Activated naive CD8-positive, alpha-beta T cell treated with anti-CD3 and anti-CD28 coated beads, Interleukin-2, amount 50 U/mL, for 24 hours (primary cell): ENCODE results near the gene ZW10.
"Not testable (repeated sequence)": the region's sequence is repeated elsewhere in the genome, so short reads cannot be mapped to it uniquely, and the experiment has no call there.

ENCODE experiments used
- ATAC-seq: fragments of 150-1000 bp; cut with Tn5 transposase; one replicate; pipeline ENCODE4 v1.10.0; 2021
- DNase-seq: peaks from one replicate; pipeline ENCODE4 v3.0.0; 2021
- H3K27ac Mint-ChIP-seq: one replicate; pipeline ENCODE4 v1.8.0; 2021; ENCODE audit warnings: mild to moderate bottlenecking, mixed read lengths
- H3K27me3 Mint-ChIP-seq: one replicate; pipeline ENCODE4 v1.8.0; 2021; ENCODE audit warnings: mixed read lengths
- H3K36me3 Mint-ChIP-seq: one replicate; pipeline ENCODE4 v1.8.0; 2021; ENCODE audit warnings: low read depth, mixed read lengths
- H3K4me1 Mint-ChIP-seq: one replicate; pipeline ENCODE4 v1.8.0; 2021; ENCODE audit warnings: mixed read lengths
- H3K4me3 Mint-ChIP-seq: one replicate; pipeline ENCODE4 v1.8.0; 2021; ENCODE audit warnings: mild to moderate bottlenecking, moderate library complexity, mixed read lengths
- H3K9me3 Mint-ChIP-seq: one replicate; pipeline ENCODE4 v1.8.0; 2021; ENCODE audit warnings: mixed read lengths

Gene ZW10, protein sequence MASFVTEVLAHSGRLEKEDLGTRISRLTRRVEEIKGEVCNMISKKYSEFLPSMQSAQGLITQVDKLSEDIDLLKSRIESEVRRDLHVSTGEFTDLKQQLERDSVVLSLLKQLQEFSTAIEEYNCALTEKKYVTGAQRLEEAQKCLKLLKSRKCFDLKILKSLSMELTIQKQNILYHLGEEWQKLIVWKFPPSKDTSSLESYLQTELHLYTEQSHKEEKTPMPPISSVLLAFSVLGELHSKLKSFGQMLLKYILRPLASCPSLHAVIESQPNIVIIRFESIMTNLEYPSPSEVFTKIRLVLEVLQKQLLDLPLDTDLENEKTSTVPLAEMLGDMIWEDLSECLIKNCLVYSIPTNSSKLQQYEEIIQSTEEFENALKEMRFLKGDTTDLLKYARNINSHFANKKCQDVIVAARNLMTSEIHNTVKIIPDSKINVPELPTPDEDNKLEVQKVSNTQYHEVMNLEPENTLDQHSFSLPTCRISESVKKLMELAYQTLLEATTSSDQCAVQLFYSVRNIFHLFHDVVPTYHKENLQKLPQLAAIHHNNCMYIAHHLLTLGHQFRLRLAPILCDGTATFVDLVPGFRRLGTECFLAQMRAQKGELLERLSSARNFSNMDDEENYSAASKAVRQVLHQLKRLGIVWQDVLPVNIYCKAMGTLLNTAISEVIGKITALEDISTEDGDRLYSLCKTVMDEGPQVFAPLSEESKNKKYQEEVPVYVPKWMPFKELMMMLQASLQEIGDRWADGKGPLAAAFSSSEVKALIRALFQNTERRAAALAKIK

DNA sequence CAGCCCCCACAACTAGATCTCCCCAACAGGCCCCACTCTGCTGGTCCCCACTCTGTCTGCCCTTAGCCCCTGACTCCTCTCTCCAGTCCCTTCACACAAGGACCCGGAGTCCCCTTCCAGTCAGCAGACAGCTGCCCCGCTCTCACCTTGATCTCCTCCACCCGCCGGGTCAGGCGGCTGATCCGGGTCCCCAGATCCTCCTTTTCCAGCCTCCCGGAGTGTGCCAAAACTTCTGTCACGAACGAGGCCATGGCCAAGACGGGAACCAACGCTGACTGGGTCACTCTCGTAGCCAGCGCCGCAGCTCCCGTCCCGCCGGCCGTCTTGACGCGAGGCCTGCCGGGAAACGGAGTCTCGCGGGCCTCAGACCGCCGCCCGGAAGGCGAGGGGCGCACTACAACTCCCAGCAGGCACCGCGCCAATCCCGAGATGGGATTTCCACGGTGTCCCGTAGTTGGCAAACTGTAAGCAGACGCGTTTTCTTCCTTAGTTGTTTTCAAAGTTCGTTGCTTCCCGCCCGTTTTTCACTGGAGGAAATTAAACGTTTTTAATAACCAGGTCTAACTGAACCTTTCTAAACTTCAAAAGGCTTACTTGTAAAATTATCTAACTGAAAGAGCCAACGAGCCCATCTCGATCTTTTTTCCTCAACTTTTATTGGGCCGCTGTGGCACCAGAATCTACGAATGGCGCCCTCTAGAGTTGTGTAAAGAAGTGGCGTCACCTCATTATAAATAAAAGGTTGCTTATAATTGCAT is at the start of gene ZW10:
Gene ZW10, minus strand, starts transcription at position 277 of the 758 bp plus-strand sequence. Its CDS starts 26 bp downstream, at position 251.
- Mint-ChIP-seq H3K4me1 (peaks cover 17% of the 10 kb centered on the region), H3K9me3 (no peaks in the 10 kb centered on the region), H3K4me3 (peak within 1 kb of the TSS; percentile 100), H3K27ac (peak within 1 kb of the TSS; percentile 96), H3K27me3 (peaks cover 3% of the 10 kb centered on the region), H3K36me3 (peaks cover 10% of the 10 kb centered on the region)
- ATAC-seq (peak; percentile 99), DNase-seq (peak; percentile 91)

DNA sequence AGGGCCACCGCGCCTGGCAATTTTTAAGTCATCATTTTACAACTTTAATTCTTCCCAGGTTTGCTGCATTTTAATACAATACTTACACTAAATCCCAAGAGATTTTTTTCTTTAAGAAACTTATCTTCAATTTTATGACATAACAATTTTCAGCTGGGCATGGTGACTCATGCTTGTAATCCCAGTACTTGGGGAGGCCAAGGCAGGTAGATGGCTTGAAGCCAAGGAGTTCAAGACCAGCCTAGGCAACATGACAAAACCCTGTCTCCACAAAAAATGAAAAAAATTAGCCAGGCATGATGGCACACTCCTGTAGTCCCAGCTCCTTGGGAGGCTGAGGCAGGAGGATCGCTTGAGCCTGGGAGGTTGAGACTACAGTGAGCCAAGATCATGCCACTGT is 44.9 kb upstream of the ZW10 start:
- Mint-ChIP-seq H3K9me3 (no peaks in the 10 kb centered on the region), H3K36me3 (peaks cover 24% of the 10 kb centered on the region), H3K27me3 (no peaks in the 10 kb centered on the region), H3K4me1 (no peaks in the 10 kb centered on the region), H3K27ac (no peak overlapping the region), H3K4me3 (no peak overlapping the region)
- no peak for ATAC-seq
- no peak for DNase-seq

DNA sequence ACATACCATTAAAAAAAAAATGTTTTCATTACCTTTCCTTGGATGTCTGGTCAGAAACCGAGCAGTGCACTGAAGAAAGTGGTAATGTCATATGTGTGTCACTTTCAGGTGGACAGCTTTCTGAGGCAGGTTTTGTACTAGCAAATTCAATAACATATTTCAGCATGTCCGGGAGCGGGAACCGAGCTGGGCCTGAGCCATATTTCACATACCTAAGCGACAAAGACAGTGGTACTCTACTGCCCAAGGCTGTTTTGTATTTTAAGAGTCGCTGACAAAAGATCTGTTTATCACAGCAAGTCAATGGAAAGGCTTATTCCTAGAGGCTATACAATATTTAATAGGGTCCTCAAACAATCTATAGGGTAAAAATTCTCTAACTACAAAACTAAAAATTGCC is 44.1 kb upstream of the ZW10 start:
- no peak for DNase-seq
- Mint-ChIP-seq H3K9me3 (no peaks in the 10 kb centered on the region), H3K4me1 (no peaks in the 10 kb centered on the region), H3K36me3 (peaks cover 18% of the 10 kb centered on the region), H3K4me3 (no peak overlapping the region), H3K27me3 (no peaks in the 10 kb centered on the region), H3K27ac (no peak overlapping the region)
- no peak for ATAC-seq

DNA sequence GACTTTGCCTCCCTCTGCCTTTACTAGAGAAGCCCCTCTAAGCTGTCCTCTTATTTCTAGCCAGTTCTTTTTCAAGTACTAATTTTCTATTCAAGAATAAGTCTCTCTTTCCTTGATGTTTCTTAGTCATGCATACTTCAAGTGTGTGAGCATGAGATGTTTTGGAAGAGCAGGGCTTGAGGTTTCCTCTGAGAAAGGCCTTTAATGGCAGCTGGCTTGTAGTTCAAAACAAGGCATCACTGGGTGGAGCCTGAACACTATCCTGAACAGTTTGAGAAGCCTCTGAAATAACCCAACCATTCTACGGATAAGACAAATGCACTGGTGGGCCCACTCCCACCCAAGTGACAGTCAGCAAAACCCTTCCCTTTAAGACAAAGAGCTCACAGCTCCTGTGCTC is 43.7 kb upstream of the ZW10 start:
- H3K27me3 Mint-ChIP-seq = no peaks in the 10 kb centered on the region
- no peaks in the 10 kb centered on the region for H3K9me3 Mint-ChIP-seq
- peaks cover 15% of the 10 kb centered on the region for H3K36me3 Mint-ChIP-seq
- no peak for ATAC-seq
- no peak for DNase-seq
- H3K27ac Mint-ChIP-seq = no peak overlapping the region
- H3K4me1 Mint-ChIP-seq = no peaks in the 10 kb centered on the region
- H3K4me3 Mint-ChIP-seq = no peak overlapping the region

DNA sequence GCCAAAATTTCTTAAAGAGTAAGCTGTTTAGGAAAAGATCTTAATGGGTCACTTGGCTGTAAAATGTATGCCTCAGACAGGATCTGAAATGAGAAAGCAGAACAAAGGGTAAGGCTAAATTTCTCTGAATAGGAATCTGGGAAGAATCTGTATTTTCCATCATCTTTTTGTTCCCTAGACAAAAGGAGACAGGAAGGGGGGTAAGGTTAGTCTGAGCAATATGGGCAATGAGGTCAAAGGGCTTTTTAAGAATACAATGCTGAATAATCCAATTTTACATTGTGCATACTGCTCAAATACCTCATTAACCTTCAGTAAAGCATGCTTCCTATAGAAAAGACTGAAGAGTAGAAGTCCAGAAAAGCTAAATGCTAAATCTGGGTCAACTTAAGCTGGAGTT is 40.7 kb upstream of the ZW10 start:
- no peaks in the 10 kb centered on the region for H3K36me3 Mint-ChIP-seq
- no peak overlapping the region for H3K27ac Mint-ChIP-seq
- no peaks in the 10 kb centered on the region for H3K27me3 Mint-ChIP-seq
- ATAC-seq = no peak
- H3K4me3 Mint-ChIP-seq = no peak overlapping the region
- no peak for DNase-seq
- no peaks in the 10 kb centered on the region for H3K9me3 Mint-ChIP-seq
- H3K4me1 Mint-ChIP-seq = no peaks in the 10 kb centered on the region

DNA sequence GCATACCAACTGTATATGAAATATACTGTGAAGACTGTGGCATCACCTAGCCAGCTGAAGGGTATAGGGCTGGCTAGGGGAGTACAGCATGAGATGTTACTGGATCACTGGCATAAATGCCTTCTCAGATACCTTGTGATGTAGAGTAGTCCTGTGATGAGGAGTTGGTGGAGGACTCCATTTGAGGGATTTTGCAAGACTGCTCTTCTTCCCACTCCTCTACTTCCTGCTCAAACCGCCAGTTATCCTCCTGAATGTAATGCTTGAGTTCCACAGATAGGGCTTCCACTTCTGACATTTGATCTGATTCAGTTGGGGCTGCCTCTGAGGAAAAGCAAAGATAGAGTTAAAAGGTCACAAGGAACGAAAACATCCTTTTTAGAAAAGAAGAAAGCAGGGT is 35.4 kb upstream of the ZW10 start:
- DNase-seq (no peak), ATAC-seq (no peak)
- Mint-ChIP-seq H3K4me3 (no peak overlapping the region), H3K9me3 (no peaks in the 10 kb centered on the region), H3K27ac (no peak overlapping the region), H3K27me3 (no peaks in the 10 kb centered on the region), H3K36me3 (peaks cover 12% of the 10 kb centered on the region), H3K4me1 (no peaks in the 10 kb centered on the region)

DNA sequence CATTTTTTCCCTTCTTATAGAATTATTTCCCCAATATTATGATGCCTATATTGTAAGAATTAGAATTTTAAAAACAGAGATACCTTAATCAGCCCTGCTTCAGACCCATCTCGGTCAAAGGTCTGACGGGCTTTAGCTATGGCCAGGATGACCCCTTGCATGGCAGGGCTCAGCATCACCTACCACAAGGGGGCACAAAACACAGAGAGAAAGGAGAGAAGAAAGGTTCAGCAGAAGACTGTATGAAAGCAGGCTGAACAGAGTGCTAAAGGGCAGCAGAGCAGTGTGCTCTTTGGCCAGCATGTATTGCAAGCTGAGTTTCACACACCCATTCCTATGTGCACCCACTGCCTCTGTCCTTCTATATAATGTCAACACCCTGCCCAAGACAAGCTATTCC is 32.9 kb upstream of the ZW10 start:
- Mint-ChIP-seq H3K27ac (no peak overlapping the region), H3K36me3 (peaks cover 20% of the 10 kb centered on the region), H3K27me3 (no peaks in the 10 kb centered on the region)

DNA sequence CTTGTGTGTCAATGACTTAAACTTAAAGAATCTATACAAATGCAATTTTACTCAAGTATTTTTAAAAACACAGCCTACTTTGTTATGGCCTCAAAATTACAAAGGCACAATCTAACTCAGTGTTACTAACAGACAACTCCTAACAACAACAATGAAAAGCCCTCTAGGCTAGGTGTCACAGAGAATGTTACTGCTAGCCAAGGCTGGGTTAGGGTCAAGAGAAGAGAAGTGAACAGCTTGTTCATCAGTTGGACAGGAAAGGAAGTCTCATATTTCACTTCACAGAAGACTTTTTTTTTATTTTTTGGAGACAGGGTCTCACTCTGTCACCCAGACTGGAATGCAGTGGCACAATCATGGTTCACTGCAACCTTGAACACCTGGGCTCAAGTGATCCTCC is 32.1 kb upstream of the ZW10 start:
- no peak overlapping the region for H3K4me3 Mint-ChIP-seq
- H3K27me3 Mint-ChIP-seq = no peaks in the 10 kb centered on the region
- no peak for DNase-seq
- H3K36me3 Mint-ChIP-seq = peaks cover 21% of the 10 kb centered on the region
- H3K4me1 Mint-ChIP-seq = no peaks in the 10 kb centered on the region
- H3K27ac Mint-ChIP-seq = no peak overlapping the region
- H3K9me3 Mint-ChIP-seq = no peaks in the 10 kb centered on the region
- ATAC-seq = no peak

More for the DNA sequence above, 32.9 kb upstream of the ZW10 start:
- H3K4me3 Mint-ChIP-seq = no peak overlapping the region
- DNase-seq = peak; percentile 4
- ATAC-seq = no peak
- H3K9me3 Mint-ChIP-seq = no peaks in the 10 kb centered on the region
- no peaks in the 10 kb centered on the region for H3K4me1 Mint-ChIP-seq

DNA sequence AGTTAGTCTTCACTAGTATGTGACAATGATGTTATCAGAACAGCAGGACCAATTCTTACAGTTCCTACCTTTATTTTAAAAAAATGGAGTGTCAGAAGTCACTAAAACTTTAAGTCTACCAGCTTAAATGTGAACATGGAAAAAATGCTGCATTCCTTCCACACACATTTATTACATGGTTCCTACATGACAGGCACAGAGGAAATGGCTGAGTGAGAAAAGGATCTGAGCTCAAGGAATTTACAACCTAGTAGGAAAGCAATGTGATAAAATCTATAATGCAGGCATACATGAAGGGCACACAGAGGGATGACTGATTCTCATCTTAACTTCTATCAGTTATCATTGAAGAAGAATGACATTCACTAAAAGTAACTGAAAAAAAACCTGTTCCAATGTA is 29.1 kb upstream of the ZW10 start:
- H3K36me3 Mint-ChIP-seq = peaks cover 16% of the 10 kb centered on the region

DNA sequence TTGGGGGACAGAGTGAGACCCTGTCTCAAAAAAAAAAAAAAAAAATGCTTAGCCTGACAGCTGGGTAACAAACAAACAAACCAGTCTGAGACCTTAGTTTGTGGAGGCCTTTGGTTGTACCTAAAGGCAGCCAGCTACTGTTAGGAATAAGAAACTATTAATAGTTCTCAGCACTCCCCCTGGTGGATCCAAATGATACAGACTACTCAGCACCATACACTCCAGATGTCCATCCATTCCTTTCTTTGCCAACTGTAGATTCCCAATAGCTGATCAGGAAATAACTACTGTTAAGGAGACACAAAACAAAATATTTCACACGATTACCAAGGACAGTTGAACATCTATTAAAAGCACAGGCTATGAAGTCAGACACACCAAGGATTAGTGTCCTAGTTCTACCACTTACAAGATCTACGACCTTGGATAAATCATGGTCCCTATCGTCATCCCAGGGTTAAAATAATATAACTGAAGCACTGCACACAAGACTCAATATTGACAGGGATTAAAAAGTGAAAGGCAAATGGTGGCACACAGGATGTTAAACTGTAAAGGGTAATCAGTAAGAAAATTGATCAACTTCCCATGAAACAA is 23.3 kb upstream of the ZW10 start:
- Mint-ChIP-seq H3K4me1 (no peaks in the 10 kb centered on the region), H3K9me3 (peaks cover 3% of the 10 kb centered on the region), H3K27me3 (no peaks in the 10 kb centered on the region), H3K27ac (no peak overlapping the region), H3K4me3 (no peak overlapping the region), H3K36me3 (peaks cover 4% of the 10 kb centered on the region)
- ATAC-seq = peak; percentile 43
- DNase-seq = no peak

More for the DNA sequence above, 29.1 kb upstream of the ZW10 start:
- no peaks in the 10 kb centered on the region for H3K27me3 Mint-ChIP-seq
- ATAC-seq = no peak
- no peak for DNase-seq
- peak overlapping the region; percentile 61 for H3K27ac Mint-ChIP-seq
- no peaks in the 10 kb centered on the region for H3K4me1 Mint-ChIP-seq
- H3K4me3 Mint-ChIP-seq = no peak overlapping the region
- no peaks in the 10 kb centered on the region for H3K9me3 Mint-ChIP-seq

DNA sequence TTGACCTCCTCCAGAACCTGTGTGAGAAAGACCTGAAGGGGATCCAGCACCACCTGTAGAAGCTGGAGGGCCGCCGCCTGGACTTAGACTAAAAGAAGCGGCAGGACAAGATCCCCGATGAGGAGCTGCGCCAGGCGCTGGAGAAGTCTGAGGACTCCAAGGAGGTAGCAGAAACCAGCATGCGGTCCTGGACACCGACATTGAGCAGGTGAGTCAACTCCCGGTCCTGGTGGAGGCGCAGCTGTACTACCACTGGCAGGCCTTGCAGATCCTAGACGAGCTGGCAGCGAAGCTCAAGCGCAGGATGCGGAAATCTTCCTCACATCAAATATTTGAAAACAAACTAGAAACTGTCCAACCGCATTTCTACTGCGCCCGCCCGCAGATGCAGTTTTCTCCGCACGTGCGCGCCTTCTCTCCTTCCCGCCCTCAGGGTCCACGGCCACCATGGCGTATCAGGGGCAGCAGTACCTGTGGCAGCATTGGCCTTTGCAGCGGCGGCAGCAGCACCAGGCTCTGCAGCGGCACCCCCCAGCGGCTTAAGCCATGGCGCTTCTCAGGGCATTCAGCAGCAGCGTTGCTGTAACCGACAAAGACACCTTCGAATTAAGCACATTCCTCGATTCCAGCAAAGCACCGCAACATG is 16.3 kb upstream of the ZW10 start:
- H3K4me3 Mint-ChIP-seq = no peak overlapping the region
- H3K9me3 Mint-ChIP-seq = no peaks in the 10 kb centered on the region
- H3K36me3 Mint-ChIP-seq = no peaks in the 10 kb centered on the region
- H3K27ac Mint-ChIP-seq = no peak overlapping the region
- ATAC-seq = no peak
- peaks cover 7% of the 10 kb centered on the region for H3K27me3 Mint-ChIP-seq
- no peak for DNase-seq
- no peaks in the 10 kb centered on the region for H3K4me1 Mint-ChIP-seq

DNA sequence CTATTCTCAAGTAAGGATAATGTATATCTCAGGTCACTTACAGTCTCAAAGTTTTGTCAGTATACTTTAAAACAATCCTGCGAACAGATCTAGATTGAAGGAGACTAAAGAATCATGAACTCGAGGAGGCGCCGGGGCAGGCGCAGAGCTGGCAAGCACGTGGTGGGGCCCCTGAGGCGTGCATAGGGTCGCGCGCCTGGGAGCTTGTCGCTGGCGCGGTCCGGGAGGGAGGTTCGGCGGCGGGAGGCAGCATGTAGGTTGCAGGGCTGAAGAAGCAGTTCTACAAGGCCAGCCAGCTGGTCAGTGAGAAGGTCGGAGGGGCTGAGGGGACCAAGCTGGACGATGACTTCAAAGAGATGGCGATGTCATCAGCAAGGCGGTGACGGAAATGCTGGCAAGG is 15.5 kb upstream of the ZW10 start:
- DNase-seq, ATAC-seq, H3K27me3 Mint-ChIP-seq, H3K4me3 Mint-ChIP-seq, H3K4me1 Mint-ChIP-seq, H3K9me3 Mint-ChIP-seq, H3K27ac Mint-ChIP-seq, H3K36me3 Mint-ChIP-seq: not testable (repeated sequence)

DNA sequence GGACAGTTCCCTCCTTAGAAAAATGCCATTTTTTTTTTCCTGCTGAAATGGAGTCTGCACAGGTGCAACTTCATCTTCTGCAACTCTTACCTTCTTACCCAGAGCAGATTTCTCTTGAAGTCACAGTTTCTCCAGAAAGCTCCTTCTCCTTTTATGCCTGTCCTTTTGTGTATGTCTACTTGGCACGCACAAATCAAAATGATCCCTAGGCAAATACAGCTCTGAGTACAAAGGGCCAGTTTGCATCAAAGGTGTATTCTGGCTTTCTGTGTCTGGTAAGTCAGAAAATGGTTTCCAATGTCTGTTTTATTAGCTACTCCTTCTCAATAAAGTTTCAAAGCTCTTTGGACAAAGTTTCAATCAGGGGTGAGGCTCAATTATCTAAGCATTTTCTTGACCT is 8.6 kb upstream of the ZW10 start:
- peaks cover 15% of the 10 kb centered on the region for H3K27me3 Mint-ChIP-seq
- ATAC-seq (no peak), DNase-seq (no peak)
- no peak overlapping the region for H3K27ac Mint-ChIP-seq
- H3K9me3 Mint-ChIP-seq = no peaks in the 10 kb centered on the region
- no peaks in the 10 kb centered on the region for H3K4me1 Mint-ChIP-seq
- H3K36me3 Mint-ChIP-seq = no peaks in the 10 kb centered on the region
- no peak overlapping the region for H3K4me3 Mint-ChIP-seq

DNA sequence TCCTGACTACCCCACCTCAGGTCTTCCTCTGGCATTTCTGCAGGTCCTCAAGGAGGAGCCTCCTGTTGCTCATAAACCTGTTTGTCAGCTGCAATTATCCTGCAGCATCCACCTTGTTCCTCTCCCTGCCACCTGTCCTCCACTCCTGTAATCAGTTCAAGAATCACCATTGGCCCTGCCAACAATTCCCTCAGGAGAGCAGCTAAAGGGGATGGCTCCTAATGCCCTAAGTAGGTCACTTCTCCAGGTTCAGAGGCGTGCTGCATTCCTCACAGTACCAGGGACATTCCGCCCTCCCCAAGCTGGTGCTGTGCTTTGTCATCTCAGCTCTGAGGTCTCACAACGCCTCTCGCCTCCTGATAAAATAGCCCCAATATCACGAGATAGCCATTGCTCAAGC is 8.2 kb upstream of the ZW10 start:
- Mint-ChIP-seq H3K27me3 (peaks cover 15% of the 10 kb centered on the region), H3K4me3 (no peak overlapping the region), H3K9me3 (no peaks in the 10 kb centered on the region), H3K27ac (no peak overlapping the region), H3K4me1 (no peaks in the 10 kb centered on the region), H3K36me3 (no peaks in the 10 kb centered on the region)
- DNase-seq (no peak), ATAC-seq (no peak)
